Memory B cell (primary cell): ENCODE measurements around the gene AADACL3.
"Not testable (repeated sequence)": the region's sequence is repeated elsewhere in the genome, so short reads cannot be mapped to it uniquely, and the experiment has no call there.

Experiments used
- ATAC-seq: fragments of 150-1000 bp; cut with Tn5 transposase; 2 replicates; pipeline ENCODE4 v1.10.0; 2021; ENCODE audit warnings: low read depth, mild to moderate bottlenecking, moderate library complexity
- DNase-seq, 2 donors: peaks; one replicate each; pipeline ENCODE4 v3.0.0; 2022; ENCODE audit warnings: low spot score in 2 of 2
- H3K27ac Mint-ChIP-seq: one replicate; pipeline ENCODE4 v1.8.0; 2022; ENCODE audit warnings: mild to moderate bottlenecking, moderate library complexity, mixed read lengths
- H3K27me3 Mint-ChIP-seq: one replicate; pipeline ENCODE4 v1.8.0; 2022; ENCODE audit warnings: mixed read lengths
- H3K36me3 Mint-ChIP-seq: one replicate; pipeline ENCODE4 v1.8.0; 2022; ENCODE audit warnings: mild to moderate bottlenecking, mixed read lengths
- H3K4me1 Mint-ChIP-seq: one replicate; pipeline ENCODE4 v1.8.0; 2022; ENCODE audit warnings: mixed read lengths
- H3K4me3 Mint-ChIP-seq: one replicate; pipeline ENCODE4 v1.8.0; 2022; ENCODE audit warnings: mild to moderate bottlenecking, moderate library complexity, mixed read lengths
- H3K9me3 Mint-ChIP-seq: one replicate; pipeline ENCODE4 v1.8.0; 2022; ENCODE audit warnings: mixed read lengths

The AADACL3 gene

GRCh38 chr1:12708396-12709090 is 7.4 kb upstream of the AADACL3 start:
- Mint-ChIP-seq H3K9me3 (peaks cover 7% of the 10 kb centered on the region), H3K27me3 (peaks cover 4% of the 10 kb centered on the region), H3K27ac (no peak overlapping the region), H3K36me3 (peaks cover 2% of the 10 kb centered on the region), H3K4me3 (no peak overlapping the region), H3K4me1 (no peaks in the 10 kb centered on the region)
- ATAC-seq (no peak), DNase-seq (no peak)

GRCh38 chr1:12709091-12709491 is 6.8 kb upstream of the AADACL3 start:
- ATAC-seq (no peak), DNase-seq (no peak)
- Mint-ChIP-seq H3K4me3 (no peak overlapping the region), H3K36me3 (peaks cover under 1% of the 10 kb centered on the region), H3K9me3 (peaks cover 5% of the 10 kb centered on the region), H3K27ac (no peak overlapping the region), H3K4me1 (no peaks in the 10 kb centered on the region), H3K27me3 (peaks cover 7% of the 10 kb centered on the region)

GRCh38 chr1:12709696-12710095 is 6.2 kb upstream of the AADACL3 start:
- no peak overlapping the region for H3K4me3 Mint-ChIP-seq
- H3K27ac Mint-ChIP-seq: no peak overlapping the region
- DNase-seq (no peak), ATAC-seq (no peak)
- H3K4me1 Mint-ChIP-seq: no peaks in the 10 kb centered on the region
- peaks cover 4% of the 10 kb centered on the region for H3K9me3 Mint-ChIP-seq
- no peaks in the 10 kb centered on the region for H3K36me3 Mint-ChIP-seq
- H3K27me3 Mint-ChIP-seq: peaks cover 7% of the 10 kb centered on the region

GRCh38 chr1:12711536-12711935 is 4.4 kb upstream of the AADACL3 start:
- no peak overlapping the region for H3K27ac Mint-ChIP-seq
- no peak for DNase-seq

GRCh38 chr1:12712076-12712475 is 3.8 kb upstream of the AADACL3 start:
- Mint-ChIP-seq H3K4me1 (no peaks in the 10 kb centered on the region), H3K27ac (no peak overlapping the region), H3K36me3 (no peaks in the 10 kb centered on the region), H3K4me3 (no peak overlapping the region), H3K27me3 (peaks cover 7% of the 10 kb centered on the region), H3K9me3 (no peaks in the 10 kb centered on the region)
- no peak for DNase-seq
- ATAC-seq: no peak

More at GRCh38 chr1:12711536-12711935, 4.4 kb upstream of the AADACL3 start:
- ATAC-seq: no peak
- Mint-ChIP-seq H3K36me3 (no peaks in the 10 kb centered on the region), H3K27me3 (peaks cover 8% of the 10 kb centered on the region), H3K9me3 (no peaks in the 10 kb centered on the region), H3K4me1 (no peaks in the 10 kb centered on the region), H3K4me3 (no peak overlapping the region)

GRCh38 chr1:12712929-12713328 is 3.0 kb upstream of the AADACL3 start:
- Mint-ChIP-seq H3K9me3 (no peaks in the 10 kb centered on the region), H3K27me3 (peaks cover 7% of the 10 kb centered on the region), H3K36me3 (no peaks in the 10 kb centered on the region), H3K4me1 (no peaks in the 10 kb centered on the region), H3K4me3 (no peak overlapping the region), H3K27ac (no peak overlapping the region)
- ATAC-seq: no peak
- DNase-seq: no peak

GRCh38 chr1:12713651-12714050 is 2.3 kb upstream of the AADACL3 start:
- H3K27ac Mint-ChIP-seq, H3K4me1 Mint-ChIP-seq, H3K27me3 Mint-ChIP-seq, ATAC-seq, H3K36me3 Mint-ChIP-seq, DNase-seq, H3K9me3 Mint-ChIP-seq, H3K4me3 Mint-ChIP-seq: not testable (repeated sequence)

- Mint-ChIP-seq H3K27me3 (peaks cover 7% of the 10 kb centered on the region), H3K9me3 (no peaks in the 10 kb centered on the region), H3K4me1 (no peaks in the 10 kb centered on the region), H3K36me3 (no peaks in the 10 kb centered on the region), H3K27ac (no peak overlapping the region), H3K4me3 (no peak overlapping the region)
- ATAC-seq (no peak), DNase-seq (no peak)
Observed at GRCh38 chr1:12714710-12715475, 1.0 kb upstream of the AADACL3 start.

GRCh38 chr1:12717301-12717838 is 1.5 kb downstream of the AADACL3 start:
- Mint-ChIP-seq H3K9me3 (no peaks in the 10 kb centered on the region), H3K4me3 (no peak overlapping the region), H3K36me3 (no peaks in the 10 kb centered on the region), H3K27me3 (peaks cover 8% of the 10 kb centered on the region), H3K4me1 (no peaks in the 10 kb centered on the region), H3K27ac (no peak overlapping the region)
- no peak for DNase-seq
- ATAC-seq: no peak

- Mint-ChIP-seq H3K36me3 (no peaks in the 10 kb centered on the region), H3K27ac (no peak overlapping the region), H3K4me1 (no peaks in the 10 kb centered on the region), H3K4me3 (no peak overlapping the region), H3K9me3 (no peaks in the 10 kb centered on the region), H3K27me3 (peaks cover 12% of the 10 kb centered on the region)
- DNase-seq (no peak), ATAC-seq (no peak)
Observed at GRCh38 chr1:12722626-12723025, 6.7 kb downstream of the AADACL3 start.

- Mint-ChIP-seq H3K27ac (no peak overlapping the region), H3K4me3 (no peak overlapping the region), H3K27me3 (peaks cover 12% of the 10 kb centered on the region), H3K4me1 (no peaks in the 10 kb centered on the region), H3K36me3 (peaks cover 3% of the 10 kb centered on the region), H3K9me3 (peaks cover 14% of the 10 kb centered on the region)
- DNase-seq (no peak), ATAC-seq (no peak)
Observed at GRCh38 chr1:12728391-12728790, 12.5 kb downstream of the AADACL3 start.

GRCh38 chr1:12730156-12730555 is 14.2 kb downstream of the AADACL3 start:
- peaks cover 3% of the 10 kb centered on the region for H3K36me3 Mint-ChIP-seq
- no peak overlapping the region for H3K4me3 Mint-ChIP-seq
- no peak for ATAC-seq
- no peaks in the 10 kb centered on the region for H3K4me1 Mint-ChIP-seq
- peaks cover 17% of the 10 kb centered on the region for H3K9me3 Mint-ChIP-seq
- H3K27ac Mint-ChIP-seq: no peak overlapping the region
- peaks cover 14% of the 10 kb centered on the region for H3K27me3 Mint-ChIP-seq
- no peak for DNase-seq

- H3K4me1 Mint-ChIP-seq, DNase-seq, H3K4me3 Mint-ChIP-seq, H3K27ac Mint-ChIP-seq, H3K36me3 Mint-ChIP-seq, ATAC-seq: not testable (repeated sequence)
- H3K27me3 Mint-ChIP-seq: peaks cover 17% of the 10 kb centered on the region
- peaks cover 21% of the 10 kb centered on the region for H3K9me3 Mint-ChIP-seq
Observed at GRCh38 chr1:12731084-12731483, 15.2 kb downstream of the AADACL3 start.

GRCh38 chr1:12734651-12735050 is 18.7 kb downstream of the AADACL3 start:
- Mint-ChIP-seq H3K36me3 (peaks cover 5% of the 10 kb centered on the region), H3K27ac (no peak overlapping the region), H3K9me3 (peaks cover 23% of the 10 kb centered on the region), H3K4me1 (no peaks in the 10 kb centered on the region), H3K27me3 (peaks cover 22% of the 10 kb centered on the region), H3K4me3 (no peak overlapping the region)
- ATAC-seq: no peak
- no peak for DNase-seq
